Hepatocyte (in vitro differentiated cells): ENCODE results near the gene TUT1.

Source experiments
- EZH2 ChIP-seq: fragments of 200-600 bp; sonication (generic); IDR thresholded peaks from 2 replicates; pipeline ENCODE4 v1.6.1; 2016; ENCODE audit warnings: antibody characterized with exemption, mild to moderate bottlenecking, borderline replicate concordance
- EZH2phosphoT487 ChIP-seq: fragments of 200-600 bp; sonication (generic); IDR thresholded peaks from one replicate; pipeline ENCODE4 v1.6.1; 2018; ENCODE audit warnings: antibody characterized with exemption, mild to moderate bottlenecking, low read depth, moderate library complexity; ENCODE audit not compliant: unreplicated experiment, severe bottlenecking
- TF ChIP-seq, protein P1 (sequence below): fragments of 200-600 bp; sonication (generic); IDR thresholded peaks from 2 replicates; pipeline ENCODE4 v1.5.1; 2016; ENCODE audit warnings: antibody characterized with exemption, mild to moderate bottlenecking; ENCODE audit not compliant: poor library complexity

DNA sequence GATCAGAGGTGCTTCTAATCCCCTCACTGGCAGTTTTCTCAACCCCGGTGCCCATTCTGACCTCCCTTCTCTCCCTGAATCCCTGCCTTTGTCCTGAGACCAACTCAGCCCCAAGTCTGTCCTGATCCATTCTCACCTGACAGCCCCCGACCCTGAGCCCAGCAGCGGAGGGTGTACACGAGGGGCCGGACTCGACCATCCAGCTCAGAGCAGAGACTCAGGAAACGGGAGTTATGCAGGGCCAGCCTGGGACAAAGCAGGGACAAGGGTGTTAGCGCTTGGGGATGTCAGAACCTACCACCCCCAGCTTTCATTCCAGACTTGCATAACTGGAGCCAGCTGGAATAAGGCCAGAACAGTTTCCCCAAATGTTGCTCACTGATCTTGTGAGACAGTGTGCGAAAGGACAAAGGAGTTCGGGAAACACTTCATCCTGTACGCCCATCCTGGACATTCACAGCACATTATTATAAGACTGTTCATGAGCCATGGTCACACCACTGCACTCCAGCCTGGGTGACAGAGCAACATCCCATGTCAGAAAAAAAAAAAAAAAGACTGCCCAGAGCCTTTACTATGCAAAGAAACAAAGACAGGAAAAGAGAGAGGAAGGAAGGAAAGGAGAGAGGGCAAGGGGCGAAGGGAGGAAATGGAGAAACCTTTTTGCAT is 14.1 kb downstream of the TUT1 start:
- TF ChIP-seq, protein P1, sequence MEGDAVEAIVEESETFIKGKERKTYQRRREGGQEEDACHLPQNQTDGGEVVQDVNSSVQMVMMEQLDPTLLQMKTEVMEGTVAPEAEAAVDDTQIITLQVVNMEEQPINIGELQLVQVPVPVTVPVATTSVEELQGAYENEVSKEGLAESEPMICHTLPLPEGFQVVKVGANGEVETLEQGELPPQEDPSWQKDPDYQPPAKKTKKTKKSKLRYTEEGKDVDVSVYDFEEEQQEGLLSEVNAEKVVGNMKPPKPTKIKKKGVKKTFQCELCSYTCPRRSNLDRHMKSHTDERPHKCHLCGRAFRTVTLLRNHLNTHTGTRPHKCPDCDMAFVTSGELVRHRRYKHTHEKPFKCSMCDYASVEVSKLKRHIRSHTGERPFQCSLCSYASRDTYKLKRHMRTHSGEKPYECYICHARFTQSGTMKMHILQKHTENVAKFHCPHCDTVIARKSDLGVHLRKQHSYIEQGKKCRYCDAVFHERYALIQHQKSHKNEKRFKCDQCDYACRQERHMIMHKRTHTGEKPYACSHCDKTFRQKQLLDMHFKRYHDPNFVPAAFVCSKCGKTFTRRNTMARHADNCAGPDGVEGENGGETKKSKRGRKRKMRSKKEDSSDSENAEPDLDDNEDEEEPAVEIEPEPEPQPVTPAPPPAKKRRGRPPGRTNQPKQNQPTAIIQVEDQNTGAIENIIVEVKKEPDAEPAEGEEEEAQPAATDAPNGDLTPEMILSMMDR: no peak
- TF ChIP-seq EZH2phosphoT487: no peak
- TF ChIP-seq EZH2: no peak
